Effector memory CD4-positive, alpha-beta T cell (primary cell): ENCODE results near the gene SYN1.

ENCODE experiments used
- DNase-seq, 3 donors: peaks; one replicate each; pipeline ENCODE4 v3.0.0-alpha.2; 2020
- H3K27ac ChIP-seq: 2 replicates; pipeline ENCODE4 v1.7.0; 2013; ENCODE audit warnings: mild to moderate bottlenecking, low read length, moderate library complexity; ENCODE audit not compliant: insufficient read depth, poor library complexity, severe bottlenecking
- H3K27me3 ChIP-seq: replicated peaks from 2 replicates; pipeline ENCODE4 v1.7.0; 2013; ENCODE audit warnings: mild to moderate bottlenecking, low read length; ENCODE audit not compliant: insufficient read depth, control insufficient read depth, poor library complexity, severe bottlenecking
- H3K36me3 ChIP-seq: 2 replicates; pipeline ENCODE4 v1.7.0; 2013; ENCODE audit warnings: mild to moderate bottlenecking, low read length, moderate library complexity; ENCODE audit not compliant: control insufficient read depth, insufficient read depth
- H3K4me1 ChIP-seq: 2 replicates; pipeline ENCODE4 v1.7.0; 2013; ENCODE audit warnings: low read length, mild to moderate bottlenecking; ENCODE audit not compliant: control insufficient read depth, insufficient read depth, poor library complexity, severe bottlenecking
- H3K4me3 ChIP-seq: 2 replicates; pipeline ENCODE4 v1.7.0; 2013; ENCODE audit warnings: low read length, low read depth, mild to moderate bottlenecking; ENCODE audit not compliant: insufficient read depth, poor library complexity, severe bottlenecking
- H3K9me3 ChIP-seq: 2 replicates; pipeline ENCODE4 v1.7.0; 2013; ENCODE audit warnings: mild to moderate bottlenecking, low read length, moderate library complexity; ENCODE audit not compliant: control insufficient read depth

SYN1 gene

DNA sequence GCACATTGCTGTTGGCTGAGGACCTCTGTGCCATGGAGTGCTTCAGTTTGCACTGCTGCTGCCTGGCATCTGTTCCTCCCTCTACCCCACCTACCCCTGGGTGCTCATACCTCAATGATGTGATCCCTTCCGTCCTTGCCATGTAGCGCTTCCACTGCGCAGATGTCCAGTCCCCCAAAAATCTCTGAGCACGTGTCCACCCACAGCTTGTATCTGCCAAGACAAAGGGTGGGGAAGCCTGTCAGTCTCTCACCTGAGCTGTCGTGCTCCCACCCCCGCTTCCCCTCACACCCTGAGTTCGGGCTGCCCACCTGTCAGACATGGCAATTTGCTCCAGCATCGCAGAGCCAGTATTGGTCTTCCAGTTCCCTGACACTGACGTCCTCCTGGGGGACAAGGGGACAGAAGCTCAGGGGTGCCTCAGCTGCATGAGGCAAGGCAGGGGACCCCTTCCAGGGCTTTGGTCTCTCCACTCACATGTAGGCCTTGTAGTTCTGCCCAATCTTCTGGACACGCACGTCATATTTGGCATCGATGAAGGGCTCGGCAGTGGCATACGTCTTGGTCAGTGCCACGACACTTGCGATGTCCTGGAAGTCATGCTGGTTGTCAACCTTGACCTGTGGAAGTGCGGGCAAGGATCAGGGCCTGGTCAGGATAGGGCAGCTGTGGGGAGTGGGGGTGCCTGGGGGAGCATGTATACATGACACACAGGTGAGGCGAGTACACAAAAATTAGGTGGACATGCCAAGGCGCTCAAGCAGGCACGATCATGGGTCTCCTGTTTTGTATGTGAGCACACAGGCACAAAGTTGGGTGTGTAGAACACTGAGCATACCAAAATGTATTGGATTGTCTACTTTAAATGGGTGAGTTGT lies 43.4 kb downstream of the SYN1 start:
- no peaks in the 10 kb centered on the region for H3K27me3 ChIP-seq
- no peaks in the 10 kb centered on the region for H3K4me1 ChIP-seq
- DNase-seq = no peak
- no peaks in the 10 kb centered on the region for H3K9me3 ChIP-seq
- H3K27ac ChIP-seq = no peak overlapping the region
- peaks cover 2% of the 10 kb centered on the region for H3K36me3 ChIP-seq
- H3K4me3 ChIP-seq = no peak overlapping the region

DNA sequence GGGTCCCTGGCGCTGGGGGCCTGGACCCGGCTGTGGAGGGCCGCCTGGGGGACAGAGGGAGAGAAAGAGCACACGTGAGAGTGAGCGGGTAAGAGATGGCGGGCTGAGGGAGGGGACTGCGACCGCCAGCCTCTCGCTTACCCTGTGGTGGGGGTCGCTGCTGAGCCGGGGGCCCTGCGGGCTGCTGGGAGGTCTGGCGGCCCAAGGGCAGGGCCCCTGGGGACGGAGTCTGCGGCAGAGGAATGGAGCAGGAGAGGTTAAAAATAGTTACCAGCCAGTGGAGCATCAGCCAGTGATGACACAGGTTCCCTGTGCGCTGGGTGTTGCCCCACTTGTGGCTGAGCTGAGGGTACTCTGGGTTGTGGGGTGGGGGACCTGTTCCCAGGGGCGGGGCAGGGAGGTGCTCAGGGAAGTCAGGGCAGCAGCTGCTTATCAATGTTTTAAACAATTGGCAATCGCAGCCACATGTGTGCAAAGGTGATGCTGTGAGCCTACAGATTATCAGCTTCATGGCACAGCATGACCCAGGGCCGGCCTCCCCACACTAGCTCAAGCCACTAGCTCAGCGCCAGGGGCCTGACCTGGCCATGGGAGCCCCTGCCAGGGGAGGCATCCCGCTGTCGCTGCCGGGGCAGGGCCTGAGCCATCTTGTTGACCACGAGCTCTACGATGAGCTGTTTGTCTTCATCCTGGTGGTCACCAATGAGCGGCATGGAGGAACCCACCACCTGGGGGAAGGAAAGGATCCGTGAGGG lies 44.9 kb downstream of the SYN1 start:
- H3K9me3 ChIP-seq = no peaks in the 10 kb centered on the region
- no peak for DNase-seq
- H3K36me3 ChIP-seq = peaks cover 14% of the 10 kb centered on the region
- no peak overlapping the region for H3K27ac ChIP-seq
- H3K27me3 ChIP-seq = no peaks in the 10 kb centered on the region
- no peak overlapping the region for H3K4me3 ChIP-seq
- no peaks in the 10 kb centered on the region for H3K4me1 ChIP-seq

- DNase-seq = no peak
- H3K36me3 ChIP-seq = peaks cover 19% of the 10 kb centered on the region
- no peak overlapping the region for H3K4me3 ChIP-seq
- H3K4me1 ChIP-seq = no peaks in the 10 kb centered on the region
- no peak overlapping the region for H3K27ac ChIP-seq
- H3K9me3 ChIP-seq = no peaks in the 10 kb centered on the region
- H3K27me3 ChIP-seq = no peaks in the 10 kb centered on the region
These were observed 45.5 kb downstream of the SYN1 start for GRCh38 chrX:47574076-47574546.

GRCh38 chrX:47573341-47574075 lies 46.1 kb downstream of the SYN1 start:
- H3K4me1 ChIP-seq = no peaks in the 10 kb centered on the region
- no peak for DNase-seq
- no peak overlapping the region for H3K4me3 ChIP-seq
- no peak overlapping the region for H3K27ac ChIP-seq
- H3K27me3 ChIP-seq = no peaks in the 10 kb centered on the region
- H3K36me3 ChIP-seq = peaks cover 21% of the 10 kb centered on the region
- H3K9me3 ChIP-seq = no peaks in the 10 kb centered on the region

- H3K4me1 ChIP-seq = no peaks in the 10 kb centered on the region
- H3K9me3 ChIP-seq = no peaks in the 10 kb centered on the region
- no peak overlapping the region for H3K4me3 ChIP-seq
- peaks cover 28% of the 10 kb centered on the region for H3K36me3 ChIP-seq
- H3K27ac ChIP-seq = no peak overlapping the region
- DNase-seq = no peak
- no peaks in the 10 kb centered on the region for H3K27me3 ChIP-seq
These were observed 46.8 kb downstream of the SYN1 start for GRCh38 chrX:47572773-47573340.

GRCh38 chrX:47571896-47572295 lies 47.8 kb downstream of the SYN1 start:
- Histone ChIP-seq H3K27ac (no peak overlapping the region), H3K36me3 (peaks cover 37% of the 10 kb centered on the region), H3K4me1 (no peaks in the 10 kb centered on the region), H3K4me3 (no peak overlapping the region), H3K9me3 (no peaks in the 10 kb centered on the region), H3K27me3 (no peaks in the 10 kb centered on the region)
- DNase-seq = no peak

- peaks cover 44% of the 10 kb centered on the region for H3K36me3 ChIP-seq
These were observed 48.4 kb downstream of the SYN1 start for GRCh38 chrX:47571215-47571614.

DNA sequence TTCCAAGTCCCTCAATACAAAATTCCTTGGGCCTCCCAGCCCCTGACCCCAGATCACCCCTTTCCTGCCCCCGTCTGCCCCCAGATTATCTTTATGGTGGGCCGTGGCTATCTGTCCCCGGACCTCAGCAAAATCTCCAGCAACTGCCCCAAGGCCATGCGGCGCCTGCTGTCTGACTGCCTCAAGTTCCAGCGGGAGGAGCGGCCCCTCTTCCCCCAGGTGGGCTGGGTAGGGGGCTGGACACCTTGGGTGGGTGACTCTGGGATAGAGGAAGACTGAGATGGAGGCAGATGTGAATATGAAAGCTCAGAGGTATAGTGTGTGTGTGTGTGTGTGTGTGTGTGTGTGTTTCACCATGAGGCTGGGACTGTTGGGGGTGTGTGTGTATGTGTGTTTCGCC lies 48.9 kb downstream of the SYN1 start:
- peaks cover 45% of the 10 kb centered on the region for H3K36me3 ChIP-seq
- no peak overlapping the region for H3K4me3 ChIP-seq
- no peak for DNase-seq
- no peak overlapping the region for H3K27ac ChIP-seq
- no peaks in the 10 kb centered on the region for H3K4me1 ChIP-seq
- no peaks in the 10 kb centered on the region for H3K9me3 ChIP-seq
- no peaks in the 10 kb centered on the region for H3K27me3 ChIP-seq

More at GRCh38 chrX:47571215-47571614, 48.4 kb downstream of the SYN1 start:
- Histone ChIP-seq H3K27ac (no peak overlapping the region), H3K9me3 (no peaks in the 10 kb centered on the region), H3K4me3 (no peak overlapping the region), H3K4me1 (no peaks in the 10 kb centered on the region), H3K27me3 (no peaks in the 10 kb centered on the region)
- no peak for DNase-seq

DNA sequence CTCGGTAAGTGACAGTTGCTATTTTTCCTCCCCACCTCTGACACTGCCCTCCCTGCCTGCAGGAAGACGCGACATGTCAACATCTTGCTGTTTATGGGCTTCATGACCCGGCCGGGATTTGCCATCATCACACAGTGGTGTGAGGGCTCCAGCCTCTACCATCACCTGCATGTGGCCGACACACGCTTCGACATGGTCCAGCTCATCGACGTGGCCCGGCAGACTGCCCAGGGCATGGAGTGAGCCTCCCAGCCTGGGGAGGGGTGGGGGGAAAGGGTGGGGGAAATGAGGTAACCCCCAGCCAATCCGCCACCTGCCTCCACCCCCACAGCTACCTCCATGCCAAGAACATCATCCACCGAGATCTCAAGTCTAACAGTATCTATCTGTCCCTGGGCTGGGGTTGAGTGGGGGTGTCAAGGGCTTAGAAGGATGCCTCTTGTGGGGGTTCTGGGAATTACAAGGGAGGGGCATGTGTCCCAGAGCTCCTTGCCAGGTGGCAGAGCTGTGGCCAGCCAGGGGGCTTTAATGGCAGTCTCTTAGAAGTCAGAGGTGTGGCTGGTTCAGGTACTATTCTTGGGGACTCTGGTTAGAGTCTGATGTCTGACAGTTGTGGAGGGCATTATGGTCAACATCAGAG lies 50.9 kb downstream of the SYN1 start:
- H3K9me3 ChIP-seq = no peaks in the 10 kb centered on the region
- no peaks in the 10 kb centered on the region for H3K27me3 ChIP-seq
- peak in 2 of 3 donors; percentile 8 to 24 for DNase-seq
- H3K27ac ChIP-seq = no peak overlapping the region
- peaks cover 4% of the 10 kb centered on the region for H3K4me1 ChIP-seq
- H3K4me3 ChIP-seq = no peak overlapping the region
- H3K36me3 ChIP-seq = peaks cover 58% of the 10 kb centered on the region
